HL-60 (cell line): ENCODE results near the gene CEACAM19.

Experiments
- DNase-seq, 2 experiments: peaks; one replicate each; pipeline ENCODE4 v3.0.0-alpha.2; 2010 to 2020; ENCODE audit warnings: low read depth in 1 of 2, low spot score in 1 of 2
- H3K27ac ChIP-seq: fragments of 250-450 bp; sonication (Bioruptor Pico); replicated peaks from 2 replicates; pipeline ENCODE4 v1.5.1; 2020; ENCODE audit warnings: mild to moderate bottlenecking, moderate library complexity
- H3K27me3 ChIP-seq: fragments of 250-450 bp; sonication (Bioruptor Pico); 2 replicates; pipeline ENCODE4 v1.5.1; 2021; ENCODE audit warnings: mild to moderate bottlenecking, moderate library complexity; ENCODE audit not compliant: insufficient read depth, poor library complexity, severe bottlenecking
- H3K4me3 ChIP-seq: replicated peaks from 2 replicates; pipeline ENCODE4 v1.5.1; 2011; ENCODE audit warnings: mild to moderate bottlenecking, control low read depth, low read length; ENCODE audit not compliant: insufficient read depth
- CTCF ChIP-seq: IDR thresholded peaks from one replicate; pipeline ENCODE4 v1.5.1; 2011; ENCODE audit warnings: low read length, control low read depth, inconsistent platforms; ENCODE audit not compliant: insufficient read depth
- GABPA ChIP-seq: IDR thresholded peaks from 2 replicates; pipeline ENCODE4 v1.6.1; 2012; ENCODE audit warnings: low read depth
- POLR2AphosphoS5 ChIP-seq: IDR thresholded peaks from 2 replicates; pipeline ENCODE4 v1.6.1; 2012; ENCODE audit warnings: low read depth
- REST ChIP-seq: IDR thresholded peaks from 2 replicates; pipeline ENCODE4 v1.6.1; 2012; ENCODE audit warnings: low read depth; ENCODE audit not compliant: insufficient replicate concordance
- SPI1 ChIP-seq: IDR thresholded peaks from 2 replicates; pipeline ENCODE4 v1.6.1; 2012; ENCODE audit warnings: low read depth, mild to moderate bottlenecking, borderline replicate concordance

The CEACAM19 gene

GRCh38 chr19:44702551-44703176 lies 31.4 kb downstream of the CEACAM19 start:
- Histone ChIP-seq H3K27ac (no peak overlapping the region), H3K27me3 (no peaks in the 10 kb centered on the region), H3K4me3 (no peak overlapping the region)
- no peak for DNase-seq
- TF ChIP-seq SPI1: no peak
- TF ChIP-seq REST: no peak
- TF ChIP-seq CTCF: no peak
- TF ChIP-seq POLR2AphosphoS5: no peak
- TF ChIP-seq GABPA: no peak

GRCh38 chr19:44703336-44704078 lies 32.2 kb downstream of the CEACAM19 start:
- TF ChIP-seq GABPA: no peak
- no peak for TF ChIP-seq CTCF
- no peak for TF ChIP-seq SPI1
- no peak for TF ChIP-seq POLR2AphosphoS5
- TF ChIP-seq REST: no peak
- no peak for DNase-seq
- H3K4me3 ChIP-seq: no peak overlapping the region
- H3K27me3 ChIP-seq: no peaks in the 10 kb centered on the region
- H3K27ac ChIP-seq: no peak overlapping the region

- Histone ChIP-seq H3K27ac (no peak overlapping the region), H3K27me3 (no peaks in the 10 kb centered on the region), H3K4me3 (no peak overlapping the region)
- DNase-seq: no peak
- TF ChIP-seq SPI1: no peak
Measured at GRCh38 chr19:44704982-44705381, 33.7 kb downstream of the CEACAM19 start.

GRCh38 chr19:44705502-44706010 lies 34.3 kb downstream of the CEACAM19 start:
- Histone ChIP-seq H3K27me3 (no peaks in the 10 kb centered on the region), H3K27ac (no peak overlapping the region), H3K4me3 (no peak overlapping the region)
- no peak for DNase-seq
- TF ChIP-seq SPI1 (no peak), CTCF (no peak), POLR2AphosphoS5 (no peak), REST (no peak), GABPA (no peak)
